Gastrocnemius medialis (tissue), 4 donors: ENCODE data around the gene SPTY2D1. TPM values are rescaled to one million over a fixed set of nuclear protein-coding genes. Genes with fewer than 3 reads are reported as not detected.
A peak's percentile ranks its signal among the peaks of the same experiment; 100 is the strongest.
"Not testable (repeated sequence)": the region's sequence is repeated elsewhere in the genome, so short reads cannot be mapped to it uniquely, and the experiment has no call there.

Experiments used
- ATAC-seq, 2 donors: fragments of 150-250 bp; one replicate each; pipeline ENCODE4 v1.9.1; 2016
- DNase-seq, 2 donors: peaks; one replicate each; pipeline ENCODE4 v3.0.0-alpha.2; 2019
- H3K27ac ChIP-seq, 4 donors: fragments of 200-600 bp; sonication (generic); 1 replicate in 1 of 4; 2 replicates in 3 of 4; pipeline ENCODE4 v1.5.1; 2016 to 2018; ENCODE audit warnings: mild to moderate bottlenecking in 2 of 4, moderate library complexity in 1 of 4
- H3K27me3 ChIP-seq, 3 donors: fragments of 200-600 bp; sonication (generic) in 2 of 3; 1 replicate in 1 of 3; 2 replicates in 2 of 3; pipeline versions ENCODE4 v1.5.1 to v1.6.0; 2016 to 2019; ENCODE audit warnings: mild to moderate bottlenecking in 1 of 3, moderate library complexity in 1 of 3
- H3K36me3 ChIP-seq, 2 donors: fragments of 200-600 bp; sonication (generic) in 1 of 2; one replicate each; pipeline ENCODE4 v1.5.1; 2017 to 2018
- H3K4me1 ChIP-seq, 2 donors: fragments of 200-600 bp; sonication (generic) in 1 of 2; one replicate each; pipeline ENCODE4 v1.5.1; 2016 to 2017; ENCODE audit warnings: mild to moderate bottlenecking in 2 of 2
- H3K4me3 ChIP-seq, 4 donors: fragments of 200-600 bp; sonication (generic) in 3 of 4; 1 replicate in 1 of 4; 2 replicates in 3 of 4; pipeline ENCODE4 v1.5.1; 2016 to 2019; ENCODE audit warnings: mild to moderate bottlenecking in 2 of 4
- H3K9me3 ChIP-seq, 3 donors: fragments of 200-600 bp; sonication (generic) in 2 of 3; 1 replicate in 1 of 3; 2 replicates in 2 of 3; pipeline ENCODE4 v1.5.1; 2016 to 2019
- CTCF ChIP-seq, 5 experiments: fragments of 450-650 bp in 3 of 5; fragments of 200-600 bp in 2 of 5; sonication (generic) in 2 of 5; IDR thresholded peaks in 4 of 5; conservative IDR thresholded peaks in 1 of 5; 1 replicate in 4 of 5; 2 replicates in 1 of 5; pipeline ENCODE4 v1.5.1; 2016 to 2019; ENCODE audit warnings: antibody characterized with exemption in 5 of 5, mild to moderate bottlenecking in 3 of 5, moderate library complexity in 3 of 5
- POLR2A ChIP-seq, 2 donors: fragments of 450-650 bp; IDR thresholded peaks; one replicate each; pipeline ENCODE4 v1.6.1; 2017; ENCODE audit warnings: antibody characterized with exemption in 2 of 2, mild to moderate bottlenecking in 2 of 2, moderate library complexity in 2 of 2
- in situ Hi-C, 4 donors: fragments of 200-750 bp; cut with MboI; loops; one replicate each; pipeline versions ENCODE4 v1.15.0 to v1.8.0; 2017; ENCODE audit warnings: low sequenced_read_pairs in 4 of 4
- intact Hi-C: fragments of 100-400 bp; cut with DNase I; formaldehyde crosslinking; loops from one replicate; pipeline ENCODE4 v1.15.1; 2023; ENCODE audit warnings: low total_unique reads
- total RNA-seq, 4 donors: library from RNA; depleted of rRNA; stranded (reverse); fragments of >200 nt; gene quantifications; one replicate each; pipeline versions ENCODE4 v1.1.0 to v1.2.3, GENCODE V29; 2016

The SPTY2D1 gene
- total RNA-seq, 4 donors from 2014 or later, result 13.3 to 21.7 (median 17.7) TPM

- H3K27ac ChIP-seq, result no peak overlapping the region
- DNase-seq, result no peak
- no peaks in the 10 kb centered on the region for H3K9me3 ChIP-seq
- H3K36me3 ChIP-seq, result no peaks in the 10 kb centered on the region
- H3K4me1 ChIP-seq, result no peaks in the 10 kb centered on the region
- in situ Hi-C loops (no loop called here), intact Hi-C loops (no loop called here)
- peaks cover 0 to 4% (median 0%) of the 10 kb centered on the region in 3 donors for H3K27me3 ChIP-seq
- no peak for TF ChIP-seq POLR2A (IDR thresholded peaks at IDR 0.05)
- H3K4me3 ChIP-seq, result no peak overlapping the region
- ATAC-seq, result no peak
These were observed 34.0 kb upstream of the SPTY2D1 start for GRCh38 chr11:18668131-18668530.

- ATAC-seq, H3K27ac ChIP-seq, H3K36me3 ChIP-seq, H3K4me1 ChIP-seq, H3K4me3 ChIP-seq, H3K27me3 ChIP-seq, H3K9me3 ChIP-seq, DNase-seq, intact Hi-C loops, in situ Hi-C loops: not testable (repeated sequence)
These were observed 31.3 kb upstream of the SPTY2D1 start for GRCh38 chr11:18665353-18665872.

GRCh38 chr11:18657673-18658072, 23.5 kb upstream of the SPTY2D1 start:
- no peaks in the 10 kb centered on the region for H3K36me3 ChIP-seq
- intact Hi-C loops, result no loop called here
- in situ Hi-C loops, result no loop called here
- H3K27me3 ChIP-seq, result no peaks in the 10 kb centered on the region
- H3K4me3 ChIP-seq, result no peak overlapping the region
- H3K4me1 ChIP-seq, result no peaks in the 10 kb centered on the region
- TF ChIP-seq CTCF (IDR thresholded peaks at IDR 0.05 in 4 of 5, conservative IDR thresholded peaks at IDR 0.05 in 1 of 5) (no peak), POLR2A (IDR thresholded peaks at IDR 0.05) (no peak)
- DNase-seq (no peak), ATAC-seq (no peak)
- H3K9me3 ChIP-seq, result no peaks in the 10 kb centered on the region
- no peak overlapping the region for H3K27ac ChIP-seq

- no peak overlapping the region for H3K27ac ChIP-seq
- in situ Hi-C loops (no loop called here), intact Hi-C loops (no loop called here)
- DNase-seq (peak in 1 of 2 donors; percentile 37), ATAC-seq (peak in 1 of 2 donors; percentile 78)
- TF ChIP-seq CTCF (IDR thresholded peaks at IDR 0.05 in 4 of 5, conservative IDR thresholded peaks at IDR 0.05 in 1 of 5) (peak in 4 of 5 experiments; percentile 50 to 56 (median 53)), POLR2A (IDR thresholded peaks at IDR 0.05) (no peak)
- H3K9me3 ChIP-seq, result no peaks in the 10 kb centered on the region
- H3K36me3 ChIP-seq, result no peaks in the 10 kb centered on the region
- no peaks in the 10 kb centered on the region for H3K27me3 ChIP-seq
- no peak overlapping the region for H3K4me3 ChIP-seq
- no peaks in the 10 kb centered on the region for H3K4me1 ChIP-seq
These were observed 16.9 kb upstream of the SPTY2D1 start for GRCh38 chr11:18650859-18651557.

- TF ChIP-seq POLR2A (IDR thresholded peaks at IDR 0.05), result no peak
- TF ChIP-seq CTCF (IDR thresholded peaks at IDR 0.05 in 4 of 5, conservative IDR thresholded peaks at IDR 0.05 in 1 of 5), result no peak
- intact Hi-C loops (no loop called here), in situ Hi-C loops (no loop called here)
- Histone ChIP-seq H3K4me3 (no peak overlapping the region), H3K4me1 (no peaks in the 10 kb centered on the region), H3K27me3 (no peaks in the 10 kb centered on the region), H3K36me3 (no peaks in the 10 kb centered on the region), H3K27ac (no peak overlapping the region), H3K9me3 (no peaks in the 10 kb centered on the region)
- no peak for DNase-seq
- no peak for ATAC-seq
These were observed 16.2 kb upstream of the SPTY2D1 start for GRCh38 chr11:18650353-18650752.

GRCh38 chr11:18643034-18643433, 8.9 kb upstream of the SPTY2D1 start:
- H3K27me3 ChIP-seq, intact Hi-C loops, H3K4me1 ChIP-seq, H3K9me3 ChIP-seq, H3K4me3 ChIP-seq, ATAC-seq, H3K36me3 ChIP-seq, H3K27ac ChIP-seq, DNase-seq, in situ Hi-C loops: not testable (repeated sequence)
